Parathyroid adenoma (tissue), 2 donors: ENCODE data around the gene KCNN1.

Source experiments
- H2AFZ ChIP-seq: fragments of 300-600 bp; sonication (generic); one replicate; pipeline ENCODE4 v1.7.0; 2017; ENCODE audit warnings: antibody characterized with exemption, mild to moderate bottlenecking
- H3K27ac ChIP-seq: fragments of 300-600 bp; sonication (generic); one replicate; pipeline ENCODE4 v1.7.0; 2017
- H3K27me3 ChIP-seq: fragments of 300-600 bp; sonication (generic); one replicate; pipeline ENCODE4 v1.7.0; 2017; ENCODE audit warnings: low read length; ENCODE audit not compliant: control insufficient read depth, insufficient read depth
- H3K36me3 ChIP-seq: fragments of 300-600 bp; sonication (generic); one replicate; pipeline ENCODE4 v1.7.0; 2017; ENCODE audit warnings: low read length; ENCODE audit not compliant: control insufficient read depth, insufficient read depth
- H3K4me1 ChIP-seq: fragments of 300-600 bp; sonication (generic); one replicate; pipeline ENCODE4 v1.7.0; 2017; ENCODE audit warnings: control low read depth
- H3K4me2 ChIP-seq: fragments of 300-600 bp; sonication (generic); one replicate; pipeline ENCODE4 v1.7.0; 2017; ENCODE audit warnings: low read length
- H3K4me3 ChIP-seq: fragments of 300-600 bp; sonication (generic); one replicate; pipeline ENCODE4 v1.7.0; 2017; ENCODE audit warnings: low read depth, low read length
- H3K79me2 ChIP-seq: fragments of 300-600 bp; sonication (generic); one replicate; pipeline ENCODE4 v1.7.0; 2017; ENCODE audit warnings: control low read depth
- H3K9ac ChIP-seq: fragments of 300-600 bp; sonication (generic); one replicate; pipeline ENCODE4 v1.7.0; 2017; ENCODE audit warnings: mild to moderate bottlenecking
- H3K9me3 ChIP-seq: fragments of 300-600 bp; sonication (generic); one replicate; pipeline ENCODE4 v1.7.0; 2017; ENCODE audit warnings: low read length; ENCODE audit not compliant: control insufficient read depth
- CTCF ChIP-seq: fragments of 300-600 bp; sonication (generic); IDR thresholded peaks from one replicate; pipeline ENCODE4 v1.7.0; 2017; ENCODE audit warnings: antibody characterized with exemption, mild to moderate bottlenecking
- donor health status: primary hyperparathyroidism.

Gene KCNN1

GRCh38 chr19:18014197-18014596 lies 47.3 kb downstream of the KCNN1 start:
- Histone ChIP-seq H3K4me2 (peak overlapping the region; percentile 42), H3K9me3 (no peaks in the 10 kb centered on the region), H3K27me3 (no peaks in the 10 kb centered on the region), H3K9ac (peak overlapping the region; percentile 55), H3K4me3 (no peak overlapping the region), H2AFZ (no peak overlapping the region), H3K79me2 (peaks cover 30% of the 10 kb centered on the region), H3K36me3 (no peaks in the 10 kb centered on the region), H3K4me1 (peaks cover 66% of the 10 kb centered on the region), H3K27ac (peak overlapping the region; percentile 99)
- TF ChIP-seq CTCF: no peak

- peaks cover 71% of the 10 kb centered on the region for H3K4me1 ChIP-seq
Observed at GRCh38 chr19:18016209-18016910, 49.5 kb downstream of the KCNN1 start.

GRCh38 chr19:18017275-18018083 lies 50.6 kb downstream of the KCNN1 start:
- Histone ChIP-seq H3K4me2 (peak overlapping the region; percentile 52), H3K79me2 (peaks cover 5% of the 10 kb centered on the region), H3K9ac (peak overlapping the region; percentile 74), H3K36me3 (no peaks in the 10 kb centered on the region), H3K4me3 (peak overlapping the region; percentile 17), H3K9me3 (no peaks in the 10 kb centered on the region), H3K27ac (peak overlapping the region; percentile 99), H3K4me1 (peaks cover 76% of the 10 kb centered on the region), H2AFZ (peak overlapping the region; percentile 36), H3K27me3 (no peaks in the 10 kb centered on the region)
- TF ChIP-seq CTCF: no peak

More at GRCh38 chr19:18016209-18016910, 49.5 kb downstream of the KCNN1 start:
- Histone ChIP-seq H2AFZ (peak overlapping the region; percentile 25), H3K4me3 (peak overlapping the region; percentile 17), H3K9me3 (no peaks in the 10 kb centered on the region), H3K27me3 (no peaks in the 10 kb centered on the region), H3K79me2 (peaks cover 9% of the 10 kb centered on the region), H3K27ac (peak overlapping the region; percentile 99), H3K9ac (peak overlapping the region; percentile 74), H3K4me2 (peak overlapping the region; percentile 52), H3K36me3 (no peaks in the 10 kb centered on the region)
- no peak for TF ChIP-seq CTCF

- Histone ChIP-seq H3K9me3 (no peaks in the 10 kb centered on the region), H3K4me2 (peak overlapping the region; percentile 68), H3K79me2 (no peaks in the 10 kb centered on the region), H3K27ac (peak overlapping the region; percentile 99), H3K9ac (no peak overlapping the region), H3K4me3 (peak overlapping the region; percentile 16), H3K27me3 (no peaks in the 10 kb centered on the region), H3K4me1 (peaks cover 51% of the 10 kb centered on the region), H2AFZ (peak overlapping the region; percentile 51), H3K36me3 (no peaks in the 10 kb centered on the region)
- TF ChIP-seq CTCF: no peak
Observed at GRCh38 chr19:18020212-18021085, 53.5 kb downstream of the KCNN1 start.
